IMR-90 (cell line): ENCODE measurements around the gene CCDC9. TPM values are rescaled to one million over a fixed set of nuclear protein-coding genes. Genes with fewer than 3 reads are reported as not detected.

Experiments used
- ATAC-seq: fragments of 200-7000 bp; cut with Tn5 transposase; 2 replicates; pipeline ENCODE4 v1.9.1; 2020; ENCODE audit warnings: low read depth, mild to moderate bottlenecking, moderate library complexity
- BruUV-seq: library from RNA; stranded (reverse); fragments of 400-500 nt; replicated peaks from 2 replicates; lab custom pipeline; 2021; lab: Mats Ljungman, UMichigan
- CTCF ChIA-PET: fragments of 300-600 bp; formaldehyde crosslinking; extraction: SDS; loops from one replicate; lab custom pipeline; 2021; ENCODE audit warnings: antibody characterized with exemption; lab: Yijun Ruan, JAX
- POLR2A ChIA-PET: fragments of 300-600 bp; sonication (Branson Sonifier 250); formaldehyde crosslinking; loops from one replicate; lab custom pipeline; 2022; ENCODE audit warnings: antibody characterized with exemption; ENCODE audit not compliant: unreplicated experiment; lab: Charles Lee
- DNase-seq: peaks from one replicate; pipeline ENCODE4 v3.0.0; 2013
- H2AFZ ChIP-seq: replicated peaks from 2 replicates; pipeline ENCODE3; 2013; ENCODE audit warnings: low read length, mild to moderate bottlenecking; ENCODE audit not compliant: poor library complexity
- H2AK5ac ChIP-seq: 2 replicates; pipeline ENCODE4 v1.6.1; 2013; ENCODE audit warnings: low read depth, low read length, inconsistent platforms
- H2AK9ac ChIP-seq: replicated peaks from 2 replicates; pipeline ENCODE3; 2013; ENCODE audit warnings: mild to moderate bottlenecking, low read depth, low read length, moderate library complexity; ENCODE audit not compliant: poor library complexity
- H2BK120ac ChIP-seq: 2 replicates; pipeline ENCODE4 v1.6.1; 2013; ENCODE audit warnings: low read depth, low read length, inconsistent platforms
- H2BK15ac ChIP-seq: 3 replicates; pipeline ENCODE4 v1.6.1; 2013; ENCODE audit warnings: low read depth, low read length, inconsistent platforms
- H2BK20ac ChIP-seq: 2 replicates; pipeline ENCODE4 v1.6.1; 2013; ENCODE audit warnings: low read depth, mild to moderate bottlenecking, inconsistent platforms, low read length, moderate library complexity
- H2BK5ac ChIP-seq: 2 replicates; pipeline ENCODE4 v1.6.1; 2013; ENCODE audit warnings: mild to moderate bottlenecking, low read depth, low read length, inconsistent platforms; ENCODE audit not compliant: poor library complexity, severe bottlenecking
- H3K14ac ChIP-seq: replicated peaks from 2 replicates; pipeline ENCODE4 v1.6.1; 2013; ENCODE audit warnings: low read depth, low read length, inconsistent platforms
- H3K18ac ChIP-seq: 2 replicates; pipeline ENCODE4 v1.6.1; 2013; ENCODE audit warnings: low read depth, low read length, control low read depth
- H3K23ac ChIP-seq: 2 replicates; pipeline ENCODE4 v1.6.1; 2013; ENCODE audit warnings: low read depth, low read length, inconsistent platforms
- H3K27ac ChIP-seq: 2 replicates; pipeline ENCODE4 v1.5.1; 2013; ENCODE audit warnings: mild to moderate bottlenecking, control low read depth, low read length; ENCODE audit not compliant: insufficient read depth
- H3K27me3 ChIP-seq: 2 replicates; pipeline ENCODE4 v1.6.1; 2013; ENCODE audit warnings: low read length; ENCODE audit not compliant: control insufficient read depth, insufficient read depth
- H3K36me3 ChIP-seq: 2 replicates; pipeline ENCODE4 v1.6.1; 2013; ENCODE audit warnings: low read length, mixed read lengths; ENCODE audit not compliant: control insufficient read depth, insufficient read depth
- H3K4ac ChIP-seq: 2 replicates; pipeline ENCODE4 v1.6.1; 2013; ENCODE audit warnings: low read depth, low read length, inconsistent platforms
- H3K4me1 ChIP-seq: 2 replicates; pipeline ENCODE4 v1.6.1; 2013; ENCODE audit warnings: low read length, mixed read lengths; ENCODE audit not compliant: control insufficient read depth, insufficient read depth
- H3K4me2 ChIP-seq: 2 replicates; pipeline ENCODE4 v1.6.1; 2013; ENCODE audit warnings: low read depth, mild to moderate bottlenecking, control low read depth, low read length, moderate library complexity
- H3K4me3 ChIP-seq: 2 replicates; pipeline ENCODE4 v1.5.1; 2013; ENCODE audit warnings: low read depth, mild to moderate bottlenecking, control low read depth, low read length, moderate library complexity; ENCODE audit not compliant: insufficient read depth
- H3K56ac ChIP-seq: 2 replicates; pipeline ENCODE4 v1.6.1; 2013; ENCODE audit warnings: low read length, inconsistent platforms; ENCODE audit not compliant: insufficient read depth; ENCODE audit errors: extremely low read depth
- H3K79me1 ChIP-seq, 2 experiments: 2 replicates each; pipeline ENCODE4 v1.6.1; 2013; ENCODE audit warnings: low read length in 2 of 2, inconsistent platforms in 1 of 2, low read depth in 1 of 2
- H3K9ac ChIP-seq: 2 replicates; pipeline ENCODE4 v1.6.1; 2013; ENCODE audit warnings: low read depth, low read length, control low read depth
- H3K9me1 ChIP-seq: 2 replicates; pipeline ENCODE4 v1.6.1; 2013; ENCODE audit warnings: low read length, inconsistent platforms; ENCODE audit not compliant: insufficient read depth
- H3K9me3 ChIP-seq: 2 replicates; pipeline ENCODE4 v1.6.1; 2013; ENCODE audit warnings: low read length; ENCODE audit not compliant: control insufficient read depth, insufficient read depth
- H4K20me1 ChIP-seq: 2 replicates; pipeline ENCODE4 v1.6.1; 2013; ENCODE audit warnings: low read length, inconsistent platforms; ENCODE audit not compliant: insufficient read depth
- H4K5ac ChIP-seq: 2 replicates; pipeline ENCODE4 v1.6.1; 2013; ENCODE audit warnings: mild to moderate bottlenecking, low read depth, low read length, control low read depth
- H4K8ac ChIP-seq, 2 experiments: 2 replicates each; pipeline ENCODE4 v1.6.1; 2013; ENCODE audit warnings: low read depth in 2 of 2, low read length in 2 of 2, control low read depth in 1 of 2, inconsistent platforms in 1 of 2
- H4K91ac ChIP-seq: 2 replicates; pipeline ENCODE4 v1.6.1; 2013; ENCODE audit warnings: low read depth, low read length, inconsistent platforms; ENCODE audit not compliant: insufficient read depth
- BHLHE40 ChIP-seq: fragments of 150-350 bp; IDR thresholded peaks from 2 replicates; pipeline ENCODE4 v1.6.1; 2016; ENCODE audit warnings: mild to moderate bottlenecking, low read depth, low read length
- CEBPB ChIP-seq: IDR thresholded peaks from 2 replicates; pipeline ENCODE4 v1.6.1; 2012; ENCODE audit warnings: low read depth, low read length, improper control_type of control experiment
- CHD1 ChIP-seq: IDR thresholded peaks from 2 replicates; pipeline ENCODE4 v1.6.1; 2012; ENCODE audit warnings: low read depth, low read length, improper control_type of control experiment
- CTCF ChIP-seq: conservative IDR thresholded peaks from 2 replicates; pipeline ENCODE4 v1.5.1; 2012; ENCODE audit warnings: mild to moderate bottlenecking, low read depth, low read length, improper control_type of control experiment
- ELK1 ChIP-seq: fragments of 150-350 bp; IDR thresholded peaks from 2 replicates; pipeline ENCODE4 v1.6.1; 2016; ENCODE audit warnings: low read depth, mild to moderate bottlenecking, low read length, moderate library complexity, borderline replicate concordance
- FOS ChIP-seq: fragments of 150-350 bp; IDR thresholded peaks from 2 replicates; pipeline ENCODE4 v1.6.1; 2016; ENCODE audit warnings: low read depth, low read length
- MAFK ChIP-seq: IDR thresholded peaks from 2 replicates; pipeline ENCODE4 v1.6.1; 2012; ENCODE audit warnings: low read depth, low read length, improper control_type of control experiment
- MAZ ChIP-seq: IDR thresholded peaks from 2 replicates; pipeline ENCODE4 v1.6.1; 2012; ENCODE audit warnings: low read depth, mild to moderate bottlenecking, low read length, improper control_type of control experiment, moderate library complexity, borderline replicate concordance
- MXI1 ChIP-seq: IDR thresholded peaks from 2 replicates; pipeline ENCODE4 v1.6.1; 2012; ENCODE audit warnings: low read depth, mild to moderate bottlenecking, low read length, moderate library complexity, borderline replicate concordance
- NFE2L2 ChIP-seq: fragments of 150-350 bp; IDR thresholded peaks from 2 replicates; pipeline ENCODE4 v1.6.1; 2016; ENCODE audit warnings: low read depth, mild to moderate bottlenecking, low read length
- POLR2A ChIP-seq: IDR thresholded peaks from 2 replicates; pipeline ENCODE4 v1.6.1; 2012; ENCODE audit warnings: mild to moderate bottlenecking, low read depth, low read length
- RAD21 ChIP-seq: IDR thresholded peaks from 2 replicates; pipeline ENCODE4 v1.6.1; 2012; ENCODE audit warnings: low read length, improper control_type of control experiment
- RCOR1 ChIP-seq: IDR thresholded peaks from 2 replicates; pipeline ENCODE4 v1.6.1; 2012; ENCODE audit warnings: mild to moderate bottlenecking, low read length, improper control_type of control experiment; ENCODE audit not compliant: insufficient replicate concordance
- RFX5 ChIP-seq: IDR thresholded peaks from 2 replicates; pipeline ENCODE4 v1.8.0; 2012; ENCODE audit warnings: low read depth, mild to moderate bottlenecking, low read length, moderate library complexity
- SMC3 ChIP-seq: fragments of 150-350 bp; IDR thresholded peaks from 2 replicates; pipeline ENCODE4 v1.6.1; 2016; ENCODE audit warnings: low read depth, mild to moderate bottlenecking, antibody characterized with exemption, low read length, moderate library complexity
- USF2 ChIP-seq: fragments of 150-350 bp; IDR thresholded peaks from 2 replicates; pipeline ENCODE4 v1.6.1; 2017; ENCODE audit warnings: mild to moderate bottlenecking, antibody characterized with exemption, low read length, low read depth
- WGBS, 2 experiments: methylation state at CpG; one replicate each; pipeline versions ENCODE4 v1.1.5 to v1.1.7; 2013; ENCODE audit warnings: missing lambda C conversion rate in 2 of 2; ENCODE audit not compliant: insufficient read length in 1 of 2; ENCODE audit errors: extremely low coverage in 2 of 2; 5-methylcytosine and 5-hydroxymethylcytosine counted together
- dilution Hi-C: fragments of 300-500 bp; cut with HindIII; formaldehyde crosslinking; loops from one replicate; pipeline ENCODE4 v1.14.3; 2018; ENCODE audit warnings: low sequenced_read_pairs; ENCODE audit not compliant: unreplicated experiment
- in situ Hi-C: fragments of 300-500 bp; cut with MboI; formaldehyde crosslinking; loops from 3 replicates; pipeline ENCODE4 v1.14.3; 2019; ENCODE audit warnings: low sequenced_read_pairs, inconsistent platforms, mixed read lengths
- intact Hi-C: fragments of 100-400 bp; cut with micrococcal nuclease; formaldehyde crosslinking; loops from 2 replicates; pipeline ENCODE4 v1.10.0; 2022
- polyA plus RNA-seq, 3 experiments: library from polyadenylated mRNA; depleted of rRNA; stranded (reverse); fragments of >200 nt; gene quantifications; 2 replicates each; pipeline ENCODE4 v1.2.3, GENCODE V29; 2012; ENCODE audit warnings: low replicate concordance in 1 of 3
- total RNA-seq: library from RNA; depleted of rRNA; stranded (reverse); fragments of >200 nt; gene quantifications from 2 replicates; pipeline ENCODE4 v1.2.3, GENCODE V29; 2012

Gene CCDC9
- total and polyA plus RNA-seq, 2 of the 4 experiments (the other 2 are of a cell fraction) = 2.9 to 8.6 TPM

- Histone ChIP-seq H3K14ac (no peak overlapping the region), H4K8ac (no peak overlapping the region; a peak in 1 of 4 replicates), H4K5ac (no peak overlapping the region), H2BK15ac (no peak overlapping the region), H3K79me1 (peaks cover 3 to 44% of the 10 kb centered on the region in 2 experiments; a peak in 3 of 4 replicates), H2AK9ac (no peak overlapping the region), H3K23ac (no peak overlapping the region), H3K56ac (no peak overlapping the region), H2BK120ac (no peak overlapping the region), H3K4me2 (no peak overlapping the region), H2AK5ac (no peak overlapping the region), H3K27ac (no peak overlapping the region), H3K27me3 (no peaks in the 10 kb centered on the region), H4K20me1 (peaks cover 20% of the 10 kb centered on the region), H3K9me3 (no peaks in the 10 kb centered on the region), H2BK20ac (no peak overlapping the region), H2AFZ (no peak overlapping the region), H2BK5ac (no peak overlapping the region), H3K4me3 (no peak overlapping the region), H3K4me1 (peaks cover 14% of the 10 kb centered on the region), H3K4ac (no peak overlapping the region), H3K9ac (no peak overlapping the region), H3K9me1 (peaks cover 13% of the 10 kb centered on the region), H3K36me3 (peaks cover 35% of the 10 kb centered on the region), H4K91ac (no peak overlapping the region), H3K18ac (no peak overlapping the region)
- dilution Hi-C loops = no loop called here
- no TSS peak for BruUV-seq
- DNase-seq (no peak), ATAC-seq (no peak)
- CTCF ChIA-PET = no interaction called here
- in situ Hi-C loops = no loop called here
- POLR2A ChIA-PET = interaction anchor here (0.6 kb wide), 1 partner anchor 603 kb away, joined by 9 read pairs; no protein-coding TSS in a partner anchor
- no peak for TF ChIP-seq RCOR1
- TF ChIP-seq MAFK = no peak
- no peak for TF ChIP-seq CEBPB
- no peak for TF ChIP-seq POLR2A
- TF ChIP-seq MXI1 = no peak
- no peak for TF ChIP-seq RAD21
- TF ChIP-seq FOS = no peak
- no peak for TF ChIP-seq CTCF
- no peak for TF ChIP-seq NFE2L2
- no peak for TF ChIP-seq RFX5
- TF ChIP-seq SMC3 = no peak
- no peak for TF ChIP-seq CHD1
- TF ChIP-seq MAZ = no peak
- TF ChIP-seq USF2 = no peak
- no peak for TF ChIP-seq BHLHE40
- no peak for TF ChIP-seq ELK1
- 80% methylated on average over 2 of the region's 6 CpGs; no CpG with 5 or more reads in 1 of the 2 experiments for WGBS, 2 experiments
- intact Hi-C loops = no loop called here
Measured at GRCh38 chr19:47271949-47272348, 15.6 kb downstream of the CCDC9 start.
